Thymus (tissue), 11 donors: ENCODE data around the gene SERAC1. TPM values are rescaled to one million over a fixed set of nuclear protein-coding genes. Genes with fewer than 3 reads are reported as not detected.
"Not testable (repeated sequence)": the region's sequence is repeated elsewhere in the genome, so short reads cannot be mapped to it uniquely, and the experiment has no call there.

ENCODE experiments used
- DNase-seq, 9 donors: peaks; one replicate each; pipeline ENCODE4 v3.0.0-alpha.2; 2013; ENCODE audit warnings: low spot score in 9 of 9, low read depth in 6 of 9, missing footprints in 1 of 9
- H3K27ac ChIP-seq, 2 donors: one replicate each; pipeline ENCODE4 v1.5.1; 2013; ENCODE audit warnings: control low read depth in 1 of 2, low read depth in 1 of 2, low read length in 1 of 2, mild to moderate bottlenecking in 1 of 2, moderate library complexity in 1 of 2
- H3K27me3 ChIP-seq, 2 donors: one replicate each; pipeline ENCODE4 v1.5.1; 2013; ENCODE audit warnings: low read length in 1 of 2; ENCODE audit not compliant: control insufficient read depth in 2 of 2, insufficient read depth in 1 of 2
- H3K36me3 ChIP-seq, 2 donors: one replicate each; pipeline ENCODE4 v1.5.1; 2013; ENCODE audit warnings: low read length in 1 of 2, mild to moderate bottlenecking in 1 of 2, moderate library complexity in 1 of 2; ENCODE audit not compliant: control insufficient read depth in 2 of 2, insufficient read depth in 2 of 2
- H3K4me1 ChIP-seq, 2 donors: one replicate each; pipeline ENCODE4 v1.5.1; 2013; ENCODE audit warnings: low read length in 2 of 2; ENCODE audit not compliant: control insufficient read depth in 2 of 2, insufficient read depth in 2 of 2
- H3K4me3 ChIP-seq, 2 donors: one replicate each; pipeline ENCODE4 v1.5.1; 2013; ENCODE audit warnings: low read length in 2 of 2, control low read depth in 1 of 2, mild to moderate bottlenecking in 1 of 2
- H3K9me3 ChIP-seq, 2 donors: one replicate each; pipeline ENCODE4 v1.5.1; 2013; ENCODE audit warnings: low read length in 1 of 2, mild to moderate bottlenecking in 1 of 2; ENCODE audit not compliant: control insufficient read depth in 2 of 2, insufficient read depth in 1 of 2
- WGBS: extraction: QIAGEN DNeasy Blood & Tissue Kit; methylation state at CpG from one replicate; pipeline ENCODE4 v1.1.7; 2013; 5-methylcytosine and 5-hydroxymethylcytosine counted together
- polyA plus RNA-seq: library from polyadenylated mRNA; stranded (reverse); fragments of 200-250 nt; gene quantifications from one replicate; pipeline ENCODE4 v1.2.3, GENCODE V29; 2013
- total RNA-seq: library from RNA; stranded (reverse); fragments of 120-200 nt; gene quantifications from one replicate; pipeline ENCODE4 v1.2.4, GENCODE V29; 2013
- donor health status: healthy.

Gene SERAC1
- total and polyA plus RNA-seq, 2 donors, result 2.7 to 5.6 TPM

DNA sequence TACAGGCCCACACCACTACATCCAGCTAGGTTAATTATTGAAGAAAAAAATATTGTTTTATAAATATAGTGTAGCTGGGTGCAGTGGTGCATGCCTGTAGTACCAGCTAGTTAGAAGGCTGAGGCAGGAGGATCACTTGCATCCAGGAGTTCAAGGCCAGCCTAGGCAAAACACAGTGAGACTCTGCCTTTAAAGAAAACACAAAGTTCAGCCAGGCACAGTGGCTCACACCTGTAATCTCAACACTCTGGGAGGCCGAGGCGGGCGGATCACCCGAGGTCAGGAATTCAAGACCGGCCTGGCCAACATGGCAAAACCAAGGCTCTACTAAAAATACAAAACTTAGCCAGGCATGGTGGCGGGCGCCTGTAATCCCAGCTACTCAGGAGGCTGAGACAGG lies 16.0 kb downstream of the SERAC1 start:
- 95% methylated on average over 7 of the region's 7 CpGs for WGBS
- H3K4me1 ChIP-seq, H3K36me3 ChIP-seq: not testable (repeated sequence)

GRCh38 chr6:158150701-158151100 lies 17.4 kb downstream of the SERAC1 start:
- no peak for DNase-seq
- Histone ChIP-seq H3K9me3 (no peaks in the 10 kb centered on the region), H3K4me1 (no peaks in the 10 kb centered on the region), H3K27ac (no peak overlapping the region), H3K27me3 (no peaks in the 10 kb centered on the region), H3K36me3 (peaks cover 0 to 4% of the 10 kb centered on the region in 2 donors), H3K4me3 (no peak overlapping the region)
- WGBS, result 98% methylated on average over 5 of the region's 5 CpGs

More for the DNA sequence above, 16.0 kb downstream of the SERAC1 start:
- DNase-seq, H3K4me3 ChIP-seq, H3K27ac ChIP-seq, H3K27me3 ChIP-seq, H3K9me3 ChIP-seq: not testable (repeated sequence)

DNA sequence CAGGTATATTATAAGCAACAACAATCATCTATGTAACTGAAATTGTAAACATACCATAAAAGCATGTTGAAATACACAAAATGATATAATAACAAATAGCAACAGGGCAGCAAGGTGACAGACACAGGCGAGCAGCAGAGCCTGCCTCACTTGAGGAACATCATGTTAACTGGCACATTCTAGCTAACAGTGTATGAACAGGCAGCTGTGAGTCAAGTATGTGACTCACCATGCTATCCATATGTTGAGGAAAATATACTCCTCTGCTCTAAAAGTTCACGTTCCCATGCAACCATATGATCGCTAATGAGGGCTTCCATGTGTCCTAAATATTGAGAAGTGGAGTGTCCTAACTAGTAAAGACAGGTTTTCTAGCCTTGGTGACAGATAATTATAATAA lies 18.4 kb downstream of the SERAC1 start:
- H3K36me3 ChIP-seq, result peaks cover 0 to 4% of the 10 kb centered on the region in 2 donors
- H3K27me3 ChIP-seq, result no peaks in the 10 kb centered on the region
- H3K4me3 ChIP-seq, result no peak overlapping the region
- no peak overlapping the region for H3K27ac ChIP-seq
- WGBS, result 97% methylated on average over 3 of the region's 3 CpGs
- DNase-seq, result no peak
- no peaks in the 10 kb centered on the region for H3K9me3 ChIP-seq
- no peaks in the 10 kb centered on the region for H3K4me1 ChIP-seq

DNA sequence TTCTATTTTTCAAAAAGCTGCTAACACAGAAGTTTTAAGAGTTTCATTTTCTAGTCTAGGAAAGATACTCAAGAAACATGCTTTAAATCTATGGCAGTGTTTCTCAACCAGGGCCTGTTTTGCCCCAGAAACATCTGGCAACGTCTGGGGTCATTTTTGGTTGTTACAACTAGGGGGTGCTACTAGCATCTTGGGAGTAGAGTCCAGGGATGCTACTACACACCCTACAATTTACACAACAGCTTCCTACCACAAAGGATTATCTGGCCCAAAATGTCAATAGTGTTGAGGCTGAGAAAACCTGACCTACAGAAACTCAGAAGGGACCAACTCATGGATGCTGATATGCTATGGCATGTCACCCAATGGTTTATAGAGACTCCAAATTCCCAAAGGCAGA lies 24.4 kb downstream of the SERAC1 start:
- H3K27ac ChIP-seq, result no peak overlapping the region
- 93% methylated on average over 1 of the region's 1 CpG for WGBS
- peaks cover 7 to 8% of the 10 kb centered on the region in 2 donors for H3K36me3 ChIP-seq
- no peaks in the 10 kb centered on the region for H3K9me3 ChIP-seq
- no peak for DNase-seq
- H3K4me1 ChIP-seq, result no peaks in the 10 kb centered on the region
- no peaks in the 10 kb centered on the region for H3K27me3 ChIP-seq
- no peak overlapping the region for H3K4me3 ChIP-seq

GRCh38 chr6:158142789-158143188 lies 25.3 kb downstream of the SERAC1 start:
- peaks cover 7 to 8% of the 10 kb centered on the region in 2 donors for H3K36me3 ChIP-seq
- no peak overlapping the region for H3K4me3 ChIP-seq
- no peaks in the 10 kb centered on the region for H3K27me3 ChIP-seq
- no peaks in the 10 kb centered on the region for H3K4me1 ChIP-seq
- no peaks in the 10 kb centered on the region for H3K9me3 ChIP-seq
- no peak for DNase-seq
- no peak overlapping the region for H3K27ac ChIP-seq

GRCh38 chr6:158131926-158132325 lies 36.1 kb downstream of the SERAC1 start:
- DNase-seq, result peak in 7 of 9 donors; percentile 2 to 50 (median 9)

GRCh38 chr6:158125271-158125670 lies 42.8 kb downstream of the SERAC1 start:
- WGBS, result 99% methylated on average over 2 of the region's 2 CpGs
- Histone ChIP-seq H3K9me3 (no peaks in the 10 kb centered on the region), H3K27me3 (no peaks in the 10 kb centered on the region), H3K27ac (no peak overlapping the region), H3K4me3 (no peak overlapping the region), H3K4me1 (no peaks in the 10 kb centered on the region), H3K36me3 (peaks cover 0 to 3% of the 10 kb centered on the region in 2 donors)
- no peak for DNase-seq

More at GRCh38 chr6:158131926-158132325, 36.1 kb downstream of the SERAC1 start:
- Histone ChIP-seq H3K9me3 (no peaks in the 10 kb centered on the region), H3K27me3 (no peaks in the 10 kb centered on the region), H3K4me3 (no peak overlapping the region), H3K27ac (no peak overlapping the region), H3K36me3 (no peaks in the 10 kb centered on the region), H3K4me1 (no peaks in the 10 kb centered on the region)
- WGBS, result 54% methylated on average over 1 of the region's 1 CpG

GRCh38 chr6:158124288-158124687 lies 43.8 kb downstream of the SERAC1 start:
- Histone ChIP-seq H3K36me3 (peaks cover 0 to 3% of the 10 kb centered on the region in 2 donors), H3K4me3 (no peak overlapping the region), H3K4me1 (no peaks in the 10 kb centered on the region), H3K27me3 (no peaks in the 10 kb centered on the region), H3K9me3 (no peaks in the 10 kb centered on the region), H3K27ac (no peak overlapping the region)
- DNase-seq, result no peak
- 100% methylated on average over 1 of the region's 1 CpG for WGBS

GRCh38 chr6:158122048-158122447 lies 46.0 kb downstream of the SERAC1 start:
- Histone ChIP-seq H3K27me3 (no peaks in the 10 kb centered on the region), H3K4me3 (no peak overlapping the region), H3K36me3 (peaks cover 0 to 3% of the 10 kb centered on the region in 2 donors), H3K4me1 (no peaks in the 10 kb centered on the region), H3K27ac (no peak overlapping the region), H3K9me3 (no peaks in the 10 kb centered on the region)
- 97% methylated on average over 2 of the region's 2 CpGs for WGBS
- DNase-seq, result no peak

DNA sequence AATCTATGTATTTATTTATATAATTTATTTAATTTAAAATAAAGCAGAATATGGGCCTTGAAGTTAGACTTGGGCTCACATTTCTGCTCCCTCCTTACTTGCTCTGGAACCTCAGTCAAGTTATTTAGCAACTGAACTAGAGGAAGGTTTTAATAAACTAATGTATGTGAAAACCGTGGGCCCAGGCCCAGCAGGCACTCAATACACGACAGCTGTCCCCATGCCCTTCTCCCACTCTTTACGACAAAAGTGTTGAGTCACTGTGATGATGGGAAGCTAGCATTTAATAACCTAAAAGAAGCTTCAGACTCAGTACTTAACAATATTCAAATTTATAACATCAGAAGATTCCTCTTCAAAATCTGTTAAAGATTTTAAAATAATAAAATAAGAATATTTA lies 46.7 kb downstream of the SERAC1 start:
- DNase-seq, result no peak
- Histone ChIP-seq H3K9me3 (no peaks in the 10 kb centered on the region), H3K4me1 (no peaks in the 10 kb centered on the region), H3K4me3 (no peak overlapping the region), H3K36me3 (peaks cover 0 to 3% of the 10 kb centered on the region in 2 donors), H3K27ac (no peak overlapping the region), H3K27me3 (no peaks in the 10 kb centered on the region)
- WGBS, result 92% methylated on average over 3 of the region's 3 CpGs
